ENCODE measurements around the gene SPEM3.
"Not testable (repeated sequence)": the region's sequence is repeated elsewhere in the genome, so short reads cannot be mapped to it uniquely, and the experiment has no call there.

Gene SPEM3

GRCh38 chr17:7475764-7476422 is 47.2 kb downstream of the SPEM3 start:
- no peak for DNase-seq

DNA sequence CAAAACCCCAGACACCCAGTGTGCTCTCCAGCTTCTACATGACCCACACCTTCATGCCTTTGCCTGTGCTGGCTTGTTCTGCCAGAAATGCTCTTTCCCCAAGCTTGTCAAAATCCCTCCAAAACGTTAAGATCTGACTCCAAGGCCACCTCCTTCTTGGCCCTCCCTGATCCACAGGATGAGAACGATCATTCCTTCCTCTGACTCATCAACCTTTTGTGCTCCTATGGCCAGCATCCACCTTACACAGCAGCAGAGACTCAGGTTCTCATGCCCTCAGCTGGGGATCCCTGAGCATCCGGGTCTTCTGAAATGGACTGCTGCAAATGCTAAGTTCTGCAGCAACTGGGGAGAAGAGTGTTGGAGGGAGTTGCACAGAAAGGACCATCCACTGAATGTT is 47.8 kb downstream of the SPEM3 start:
- no peak for DNase-seq

DNA sequence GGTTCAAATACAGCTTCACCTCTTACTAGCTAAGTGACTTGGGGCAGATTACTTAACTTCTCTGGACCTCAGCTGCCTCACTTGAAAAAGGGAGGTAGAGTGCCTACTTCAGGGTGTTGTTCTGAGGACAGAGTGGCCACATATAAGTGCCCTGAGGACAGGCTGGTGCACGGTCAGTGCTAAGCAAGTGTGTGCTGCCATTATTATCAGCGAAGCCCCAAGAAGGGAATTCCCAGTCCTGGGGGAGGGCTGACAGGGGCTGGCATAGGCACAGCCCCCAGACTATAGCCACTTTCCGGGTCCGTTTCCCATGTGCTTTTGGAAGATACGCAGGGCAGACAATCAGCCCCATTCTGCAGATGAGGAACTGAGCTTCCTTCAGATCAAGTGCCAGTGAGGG is 48.3 kb downstream of the SPEM3 start:
- DNase-seq: no peak

DNA sequence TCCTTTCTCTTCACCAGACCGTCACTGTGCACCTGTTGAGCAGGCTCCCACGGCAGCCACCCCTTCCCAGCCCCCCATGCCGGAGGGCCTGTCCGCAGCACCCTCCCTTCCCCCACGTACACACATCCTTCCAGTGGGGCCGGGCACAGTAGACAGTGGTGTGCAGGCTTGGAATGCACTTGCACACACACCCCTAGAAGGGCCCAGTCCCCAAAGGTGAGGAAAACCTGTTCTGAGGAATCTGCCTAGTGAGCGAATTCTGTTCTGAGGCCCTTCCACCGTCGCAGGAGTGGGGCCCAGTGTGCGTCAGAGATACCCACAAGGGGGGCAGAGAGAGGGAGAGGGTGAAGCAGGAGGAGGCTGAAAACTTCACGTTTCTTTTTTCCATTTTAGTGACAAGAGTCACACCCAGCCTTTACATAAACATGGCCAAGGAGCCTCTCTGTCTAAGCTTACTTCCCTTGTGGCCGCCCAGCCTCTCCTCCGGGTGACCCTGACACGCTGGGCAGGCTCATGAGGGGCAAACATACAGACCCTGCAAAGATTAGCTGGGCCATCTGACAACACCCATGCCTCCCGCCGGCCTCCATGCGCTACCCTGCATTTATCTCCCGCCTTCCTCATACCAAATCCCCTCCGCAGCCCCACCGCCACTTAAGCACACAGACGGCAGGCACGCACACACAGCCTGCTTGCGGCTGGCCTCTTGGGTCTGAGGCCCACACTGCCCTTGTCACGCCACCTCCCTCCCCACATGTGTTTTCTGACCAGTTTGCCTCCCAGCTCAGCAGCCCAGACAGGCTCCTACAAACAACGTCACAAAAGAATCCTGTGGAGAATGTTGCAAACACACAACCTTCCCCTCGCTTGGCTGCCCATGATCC is 49.0 kb downstream of the SPEM3 start:
- no peak for DNase-seq

DNA sequence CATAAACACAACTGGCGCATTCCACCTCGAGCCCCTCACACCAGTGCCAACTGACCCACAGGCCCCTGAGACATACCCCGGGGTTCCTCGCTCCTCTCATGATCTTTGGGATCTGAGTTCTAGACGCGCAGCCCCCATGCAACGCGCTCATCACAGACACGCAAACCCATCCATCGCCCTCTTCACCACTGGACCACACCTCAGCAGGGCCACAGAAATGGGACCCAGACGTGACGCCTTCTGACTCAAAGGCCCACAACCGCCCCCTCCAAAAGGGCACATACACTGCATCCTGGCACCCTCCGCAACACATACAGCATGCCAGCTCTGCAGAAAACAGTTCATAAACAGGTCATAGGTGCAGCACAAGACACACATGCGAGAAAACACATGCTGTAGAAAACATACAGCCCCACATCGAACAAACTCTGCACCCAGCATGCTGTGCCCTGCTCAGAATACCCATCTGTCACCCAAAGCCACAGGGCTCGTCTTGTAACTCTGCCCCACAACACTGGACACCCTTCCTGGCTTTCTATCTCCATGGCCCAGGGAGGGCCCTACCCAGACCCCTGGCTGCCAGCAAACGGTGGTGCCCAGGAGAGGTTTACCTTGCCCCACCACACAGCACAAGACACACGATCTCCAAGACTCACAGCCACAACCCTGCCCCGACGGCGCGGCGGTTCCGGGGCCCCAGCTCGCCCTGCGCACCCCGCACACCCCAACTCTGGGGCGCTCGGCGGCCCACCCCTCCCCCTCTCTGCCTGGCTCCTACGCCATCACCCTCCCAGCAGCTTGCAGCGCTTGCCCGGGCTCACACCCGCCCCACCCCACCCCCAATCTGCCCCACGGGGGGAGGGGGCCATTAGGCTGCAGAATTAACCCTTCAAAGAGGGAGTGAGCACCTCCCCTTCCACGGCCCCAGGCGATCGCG is 49.9 kb downstream of the SPEM3 start:
- no peak for DNase-seq

DNA sequence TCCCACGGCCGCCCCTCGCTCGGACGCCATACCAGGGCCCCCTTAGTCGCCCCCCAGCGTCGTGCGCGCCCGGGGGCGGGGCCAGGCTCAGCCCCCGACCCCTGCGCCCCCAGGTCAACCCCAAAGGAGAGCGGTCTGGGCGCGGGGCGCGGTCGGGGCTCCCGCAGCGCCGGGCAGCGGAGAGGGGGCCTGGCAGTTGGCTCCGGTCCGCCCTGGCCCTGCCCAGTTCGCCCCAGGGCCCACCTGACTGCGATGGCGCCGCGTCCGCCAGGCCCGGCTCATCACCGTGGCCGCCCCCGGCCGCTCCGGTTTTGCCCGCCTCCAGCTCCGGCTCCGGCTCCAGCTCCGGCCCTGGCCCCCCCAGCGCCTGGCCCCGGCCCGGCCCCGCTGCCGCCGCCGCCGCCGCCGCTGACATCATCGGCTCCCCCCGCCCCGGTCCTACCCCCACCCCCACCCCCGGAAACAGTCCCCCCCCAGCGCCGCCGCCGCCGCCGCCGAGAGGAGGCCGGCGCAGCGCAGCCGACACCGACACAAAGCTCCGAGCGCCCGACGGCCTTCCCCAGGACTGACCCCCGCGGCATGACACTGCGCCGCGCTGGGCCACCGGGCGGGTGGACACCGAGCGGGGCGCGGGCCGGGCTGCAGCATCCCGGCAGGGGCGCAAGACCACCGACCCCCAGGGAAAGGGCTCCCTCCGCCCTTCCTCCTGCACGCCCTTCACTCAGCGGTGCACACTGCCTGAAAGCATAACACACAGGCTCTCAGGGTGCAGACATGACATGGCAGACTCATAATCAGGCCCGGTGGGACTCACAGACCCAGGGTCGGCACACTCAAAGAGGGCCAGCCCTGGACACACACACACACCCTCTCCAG is 50.8 kb downstream of the SPEM3 start, which contains the start of gene ZBTB4:
ZBTB4 (minus strand) TSS at position 419 of the 876 bp plus-strand sequence. CDS start 12,830 bp downstream, outside the sequence.
- DNase-seq: no peak

GRCh38 chr17:7480089-7480384 is 51.4 kb downstream of the SPEM3 start:
- no peak for DNase-seq

DNA sequence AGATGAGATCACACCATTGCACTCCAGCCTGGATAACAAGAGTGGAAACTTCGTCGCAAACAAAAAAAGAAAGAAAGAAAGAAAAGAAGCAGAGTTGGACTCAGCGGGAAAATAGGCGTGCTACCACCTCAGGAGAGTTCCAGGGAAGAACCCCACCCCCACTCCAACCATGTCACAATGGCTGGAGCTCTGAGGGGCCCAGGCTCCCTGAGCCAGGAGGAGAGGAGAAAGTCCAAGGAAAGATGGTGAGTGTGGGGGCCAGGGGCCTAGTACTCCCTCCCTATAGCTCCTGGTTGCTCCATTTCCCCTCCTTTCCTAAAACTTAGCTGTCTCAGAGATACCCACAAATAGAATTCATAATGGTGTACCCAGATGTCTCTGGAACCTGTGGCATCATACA is 52.6 kb downstream of the SPEM3 start, which contains the start of gene SLC35G6:
SLC35G6 (plus strand) TSS at position 172 of the 400 bp plus-strand sequence; CDS start at position 243, 71 bp downstream.
- DNase-seq: not testable (repeated sequence)

- not testable (repeated sequence) for DNase-seq
Measured at GRCh38 chr17:7481842-7482741, 53.4 kb downstream of the SPEM3 start.
